CD14-positive monocyte (primary cell): Measurements from ENCODE around the gene MRGPRG. TPM values are rescaled to one million over a fixed set of nuclear protein-coding genes. Genes with fewer than 3 reads are reported as not detected.

Experiments used
- DNase-seq, 3 donors: peaks; one replicate each; pipeline ENCODE4 v3.0.0-alpha.2; 2011 to 2022
- H2AFZ ChIP-seq: 2 replicates; pipeline ENCODE4 v1.6.0; 2012; ENCODE audit warnings: mild to moderate bottlenecking, low read depth, low read length, inconsistent platforms; ENCODE audit not compliant: insufficient read depth, poor library complexity, severe bottlenecking
- H3K27ac ChIP-seq, 2 donors: 1 replicate in 1 of 2; 2 replicates in 1 of 2; pipeline ENCODE4 v1.5.1; 2012 to 2013; ENCODE audit warnings: low read length in 2 of 2, control low read depth in 1 of 2, inconsistent platforms in 1 of 2, low read depth in 1 of 2, mild to moderate bottlenecking in 1 of 2
- H3K27me3 ChIP-seq, 2 donors: one replicate each; pipeline versions ENCODE4 v1.6.0 to v1.6.1; 2011 to 2013; ENCODE audit warnings: low read length in 2 of 2; ENCODE audit not compliant: control insufficient read depth in 2 of 2, insufficient read depth in 2 of 2
- H3K36me3 ChIP-seq, 2 donors: replicated peaks in 1 of 2; 1 replicate in 1 of 2; 2 replicates in 1 of 2; pipeline versions ENCODE4 v1.5.1 to v1.6.1; 2012 to 2013; ENCODE audit warnings: low read length in 2 of 2, control low read depth in 1 of 2, inconsistent platforms in 1 of 2, mild to moderate bottlenecking in 1 of 2; ENCODE audit not compliant: insufficient read depth in 2 of 2, control insufficient read depth in 1 of 2
- H3K4me1 ChIP-seq, 2 donors: 1 replicate in 1 of 2; 2 replicates in 1 of 2; pipeline versions ENCODE4 v1.5.1 to v1.6.1; 2012 to 2013; ENCODE audit warnings: low read length in 2 of 2, control low read depth in 1 of 2, inconsistent platforms in 1 of 2, mild to moderate bottlenecking in 1 of 2, moderate library complexity in 1 of 2; ENCODE audit not compliant: insufficient read depth in 2 of 2, control insufficient read depth in 1 of 2
- H3K4me2 ChIP-seq: replicated peaks from 2 replicates; pipeline ENCODE3; 2012; ENCODE audit warnings: low read length, moderate library complexity, mild to moderate bottlenecking; ENCODE audit not compliant: poor library complexity, severe bottlenecking; ENCODE audit errors: extremely low read depth
- H3K4me3 ChIP-seq, 3 experiments: fragments of 200-600 bp in 1 of 3; sonication (generic) in 1 of 3; replicated peaks in 1 of 3; 1 replicate in 2 of 3; 2 replicates in 1 of 3; pipeline ENCODE4 v1.5.1; 2011 to 2013; ENCODE audit warnings: low read length in 3 of 3, mild to moderate bottlenecking in 3 of 3, control low read depth in 2 of 3, low read depth in 2 of 3, inconsistent platforms in 1 of 3, moderate library complexity in 1 of 3
- H3K79me2 ChIP-seq: 2 replicates; pipeline ENCODE4 v1.6.0; 2012; ENCODE audit warnings: mild to moderate bottlenecking, control low read depth, inconsistent platforms, low read length, moderate library complexity; ENCODE audit not compliant: insufficient read depth
- H3K9ac ChIP-seq: 2 replicates; pipeline ENCODE4 v1.6.0; 2017; ENCODE audit warnings: low read length, mild to moderate bottlenecking; ENCODE audit not compliant: insufficient read depth, poor library complexity, severe bottlenecking
- H3K9me3 ChIP-seq, 2 donors: replicated peaks in 1 of 2; 1 replicate in 1 of 2; 2 replicates in 1 of 2; pipeline versions ENCODE4 v1.5.1 to v1.6.1; 2012 to 2013; ENCODE audit warnings: low read length in 2 of 2, control low read depth in 1 of 2; ENCODE audit not compliant: control insufficient read depth in 1 of 2, insufficient read depth in 1 of 2
- H4K20me1 ChIP-seq: 2 replicates; pipeline ENCODE4 v1.6.0; 2012; ENCODE audit warnings: mild to moderate bottlenecking, low read length, control low read depth, moderate library complexity; ENCODE audit not compliant: insufficient read depth
- H3K27ac Mint-ChIP-seq, 7 donors: one replicate each; pipeline ENCODE4 v1.8.0; 2020; ENCODE audit warnings: mild to moderate bottlenecking in 7 of 7, mixed read lengths in 7 of 7, moderate library complexity in 6 of 7, inconsistent platforms in 2 of 7
- H3K27me3 Mint-ChIP-seq, 3 donors: one replicate each; pipeline ENCODE4 v1.8.0; 2021 to 2022; ENCODE audit warnings: low read depth in 3 of 3, mild to moderate bottlenecking in 3 of 3, mixed read lengths in 3 of 3, moderate library complexity in 3 of 3, inconsistent platforms in 1 of 3
- H3K36me3 Mint-ChIP-seq, 2 donors: one replicate each; pipeline ENCODE4 v1.8.0; 2020; ENCODE audit warnings: mixed read lengths in 2 of 2, inconsistent platforms in 1 of 2, mild to moderate bottlenecking in 1 of 2
- H3K4me1 Mint-ChIP-seq: one replicate; pipeline ENCODE4 v1.8.0; 2020; ENCODE audit warnings: mild to moderate bottlenecking, mixed read lengths
- H3K4me3 Mint-ChIP-seq, 2 donors: one replicate each; pipeline ENCODE4 v1.8.0; 2020; ENCODE audit warnings: mild to moderate bottlenecking in 2 of 2, mixed read lengths in 2 of 2, moderate library complexity in 1 of 2
- H3K9me3 Mint-ChIP-seq, 7 donors: one replicate each; pipeline ENCODE4 v1.8.0; 2020 to 2022; ENCODE audit warnings: mixed read lengths in 7 of 7, mild to moderate bottlenecking in 6 of 7, moderate library complexity in 6 of 7, inconsistent platforms in 2 of 7
- WGBS: methylation state at CpG from one replicate; pipeline ENCODE4 v1.1.5; 2013; ENCODE audit warnings: missing lambda C conversion rate; ENCODE audit not compliant: insufficient coverage; 5-methylcytosine and 5-hydroxymethylcytosine counted together
- intact Hi-C, 2 donors: fragments of 100-400 bp; cut with micrococcal nuclease; formaldehyde crosslinking; loops; one replicate each; pipeline versions ENCODE4 v1.15.0 to v1.15.1; 2023
- polyA plus RNA-seq, 3 donors: library from polyadenylated mRNA; depleted of rRNA in 1 of 3; unstranded in 2 of 3; stranded (reverse) in 1 of 3; fragments of 300-500 nt in 2 of 3; fragments of >200 nt in 1 of 3; fragmentation: Illumina TruSeq in 2 of 3; gene quantifications; 1 replicate in 2 of 3; 2 replicates in 1 of 3; pipeline ENCODE4 v1.2.3, GENCODE V29; 2012 to 2021
- TF ChIP-seq, protein P1 (sequence below): fragments of 200-600 bp; IDR thresholded peaks from one replicate; pipeline ENCODE4 v1.8.0; 2022; ENCODE audit warnings: antibody characterized with exemption, mild to moderate bottlenecking

Gene MRGPRG
- polyA plus RNA-seq, 3 donors = not detected

DNA sequence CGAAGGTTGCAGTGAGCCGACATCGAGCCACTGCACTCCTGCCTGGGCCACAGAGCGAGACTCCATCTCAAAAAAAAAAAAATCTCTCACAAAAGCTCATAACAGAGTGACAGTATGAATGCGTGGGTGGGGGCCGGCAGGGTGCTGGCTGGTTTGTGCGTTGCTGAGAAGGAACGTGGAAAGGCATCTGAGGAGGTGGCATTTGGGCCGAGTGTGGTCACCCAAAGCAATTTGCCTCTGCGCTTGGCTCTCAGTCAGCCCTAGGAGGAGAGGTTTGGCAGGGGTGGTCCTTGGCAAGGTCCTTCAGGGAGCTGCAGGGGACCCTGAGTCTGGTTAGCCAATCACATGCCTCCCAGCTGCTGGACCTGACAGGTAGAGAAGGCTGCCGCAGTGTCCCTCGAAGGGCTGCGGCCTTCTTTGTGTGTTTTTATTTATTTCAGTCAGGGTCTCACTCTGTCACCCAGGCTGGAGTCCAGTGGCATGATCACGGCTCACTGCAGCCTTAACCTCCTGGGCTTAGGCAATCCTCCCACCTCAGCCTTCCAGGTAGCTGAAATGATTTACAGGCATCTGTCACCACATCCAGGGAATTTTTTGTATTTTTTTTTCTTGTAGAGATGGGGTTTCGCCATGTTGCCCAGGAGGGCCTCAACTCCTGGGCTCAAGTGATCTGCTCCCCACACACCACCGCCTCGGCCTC, 30.0 kb downstream of the MRGPRG start:
- no peaks in the 10 kb centered on the region for H3K36me3 Mint-ChIP-seq
- no peaks in the 10 kb centered on the region for H3K36me3 ChIP-seq
- no peak overlapping the region for H3K4me3 ChIP-seq
- no peak overlapping the region for H2AFZ ChIP-seq
- H3K4me1 ChIP-seq = no peaks in the 10 kb centered on the region
- 96% methylated on average over 4 of the region's 17 CpGs for WGBS
- no peaks in the 10 kb centered on the region for H3K4me1 Mint-ChIP-seq
- no peaks in the 10 kb centered on the region for H3K79me2 ChIP-seq
- no peak overlapping the region for H3K4me2 ChIP-seq
- no peaks in the 10 kb centered on the region for H4K20me1 ChIP-seq
- H3K27me3 ChIP-seq = no peaks in the 10 kb centered on the region
- TF ChIP-seq, protein P1, sequence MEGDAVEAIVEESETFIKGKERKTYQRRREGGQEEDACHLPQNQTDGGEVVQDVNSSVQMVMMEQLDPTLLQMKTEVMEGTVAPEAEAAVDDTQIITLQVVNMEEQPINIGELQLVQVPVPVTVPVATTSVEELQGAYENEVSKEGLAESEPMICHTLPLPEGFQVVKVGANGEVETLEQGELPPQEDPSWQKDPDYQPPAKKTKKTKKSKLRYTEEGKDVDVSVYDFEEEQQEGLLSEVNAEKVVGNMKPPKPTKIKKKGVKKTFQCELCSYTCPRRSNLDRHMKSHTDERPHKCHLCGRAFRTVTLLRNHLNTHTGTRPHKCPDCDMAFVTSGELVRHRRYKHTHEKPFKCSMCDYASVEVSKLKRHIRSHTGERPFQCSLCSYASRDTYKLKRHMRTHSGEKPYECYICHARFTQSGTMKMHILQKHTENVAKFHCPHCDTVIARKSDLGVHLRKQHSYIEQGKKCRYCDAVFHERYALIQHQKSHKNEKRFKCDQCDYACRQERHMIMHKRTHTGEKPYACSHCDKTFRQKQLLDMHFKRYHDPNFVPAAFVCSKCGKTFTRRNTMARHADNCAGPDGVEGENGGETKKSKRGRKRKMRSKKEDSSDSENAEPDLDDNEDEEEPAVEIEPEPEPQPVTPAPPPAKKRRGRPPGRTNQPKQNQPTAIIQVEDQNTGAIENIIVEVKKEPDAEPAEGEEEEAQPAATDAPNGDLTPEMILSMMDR = no peak
- H3K9me3 ChIP-seq = no peaks in the 10 kb centered on the region
- no peak for DNase-seq
- H3K4me3 Mint-ChIP-seq = no peak overlapping the region
- intact Hi-C loops = no loop called here
- no peak overlapping the region for H3K27ac ChIP-seq
- no peak overlapping the region for H3K27ac Mint-ChIP-seq
- H3K9ac ChIP-seq = no peak overlapping the region
- peaks cover 0 to 15% (median 4%) of the 10 kb centered on the region in 3 donors for H3K27me3 Mint-ChIP-seq
- peaks cover 4 to 19% (median 14%) of the 10 kb centered on the region in 7 donors for H3K9me3 Mint-ChIP-seq

DNA sequence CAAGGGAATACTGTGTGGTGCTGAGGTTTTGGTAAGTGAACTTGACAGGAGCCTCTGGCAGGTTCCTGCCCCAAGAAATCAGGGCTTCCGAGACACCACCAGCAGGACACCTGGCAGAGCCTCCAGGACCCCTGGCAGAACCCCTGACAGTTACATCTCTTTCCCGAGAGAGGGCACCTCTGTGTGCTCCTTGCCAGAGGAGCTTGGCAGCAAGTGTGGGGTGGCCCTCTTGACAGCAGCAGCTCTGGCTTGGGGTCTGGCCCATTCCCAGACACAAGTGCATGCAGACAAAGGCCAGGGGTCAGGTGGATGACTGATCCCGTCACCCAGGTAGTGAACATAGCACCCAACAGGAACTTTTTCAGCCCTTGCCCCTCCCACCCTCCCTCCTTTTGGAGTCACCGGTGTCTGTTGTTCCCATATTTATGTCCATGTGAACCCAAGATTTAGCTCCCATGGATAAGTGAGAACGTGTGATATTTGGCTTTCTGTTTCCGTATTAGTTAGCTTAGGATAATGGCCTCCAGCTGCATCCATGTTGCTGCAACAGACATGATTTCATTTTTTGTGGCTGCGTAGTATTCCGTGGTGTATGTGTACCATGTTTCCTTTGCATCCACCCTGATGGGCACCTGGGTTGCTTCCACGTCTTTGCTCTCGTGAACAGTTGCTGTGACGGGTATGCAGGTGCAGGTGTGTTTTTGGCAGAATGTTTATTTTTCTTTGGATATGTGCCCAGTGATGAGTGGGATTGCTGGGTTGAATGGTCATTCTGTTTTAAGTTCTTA, 32.3 kb downstream of the MRGPRG start:
- peaks cover 0 to 7% (median 4%) of the 10 kb centered on the region in 3 donors for H3K27me3 Mint-ChIP-seq
- 98% methylated on average over 8 of the region's 11 CpGs for WGBS

More for the DNA sequence above, 32.3 kb downstream of the MRGPRG start:
- no peaks in the 10 kb centered on the region for H3K36me3 Mint-ChIP-seq
- H3K36me3 ChIP-seq = no peaks in the 10 kb centered on the region
- H3K27me3 ChIP-seq = no peaks in the 10 kb centered on the region
- peaks cover 0 to 8% of the 10 kb centered on the region in 2 donors for H3K9me3 ChIP-seq
- H3K9ac ChIP-seq = no peak overlapping the region
- H4K20me1 ChIP-seq = no peaks in the 10 kb centered on the region
- H3K27ac ChIP-seq = no peak overlapping the region
- H3K4me3 Mint-ChIP-seq = no peak overlapping the region
- no peaks in the 10 kb centered on the region for H3K79me2 ChIP-seq
- H3K4me1 ChIP-seq = no peaks in the 10 kb centered on the region
- no peak overlapping the region for H2AFZ ChIP-seq
- intact Hi-C loops = no loop called here
- peaks cover 7 to 26% (median 15%) of the 10 kb centered on the region in 7 donors for H3K9me3 Mint-ChIP-seq
- no peak for DNase-seq
- no peaks in the 10 kb centered on the region for H3K4me1 Mint-ChIP-seq
- no peak overlapping the region for H3K4me3 ChIP-seq
- no peak overlapping the region for H3K4me2 ChIP-seq
- TF ChIP-seq, protein P1 = no peak
- H3K27ac Mint-ChIP-seq = no peak overlapping the region
